Erythroblast (primary cell): ENCODE measurements around the gene DNAJC3.
"Not testable (repeated sequence)": the region's sequence is repeated elsewhere in the genome, so short reads cannot be mapped to it uniquely, and the experiment has no call there.

ENCODE experiments used
- GATA1 ChIP-seq: IDR thresholded peaks from 2 replicates; pipeline ENCODE4 v1.6.1; 2011; ENCODE audit warnings: low read depth, mild to moderate bottlenecking, control low read depth, low read length, moderate library complexity
- POLR2A ChIP-seq: IDR thresholded peaks from 2 replicates; pipeline ENCODE4 v1.6.1; 2011; ENCODE audit warnings: mild to moderate bottlenecking, low read length

DNA sequence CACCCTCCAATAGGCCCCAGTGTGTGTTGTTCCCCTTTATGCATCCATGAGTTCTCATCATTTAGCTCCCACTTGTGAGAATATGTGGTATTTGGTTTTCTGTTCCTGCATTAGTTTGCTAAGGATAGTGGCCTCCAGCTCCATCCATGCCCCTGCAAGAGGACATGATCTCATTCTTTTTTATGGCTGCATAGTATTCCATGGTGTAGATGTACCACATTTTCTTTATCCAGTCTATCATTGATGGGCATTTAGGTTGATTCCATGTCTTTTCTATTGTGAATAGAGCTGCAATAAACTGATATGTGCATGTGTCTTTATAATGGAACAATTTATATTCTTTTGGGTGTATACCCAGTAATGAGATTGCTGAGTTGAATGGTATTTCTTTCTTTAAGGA, 112.4 kb downstream of the DNAJC3 start:
- not testable (repeated sequence) for TF ChIP-seq POLR2A, GATA1
